D721Med (cell line): ENCODE results near the gene NUF2.

Experiments used
- DNase-seq: peaks from one replicate; pipeline ENCODE4 v3.0.0; 2011; ENCODE audit warnings: low spot score; ENCODE audit not compliant: insufficient read length
- FAIRE-seq: peaks from 2 replicates; lab custom pipeline; 2011; peaks lifted over from hg19 to GRCh38; lab: Jason Lieb, UNC
- CTCF ChIP-seq: IDR thresholded peaks from 2 replicates; pipeline ENCODE4 v1.5.1; 2012; ENCODE audit warnings: mild to moderate bottlenecking, control low read depth; ENCODE audit not compliant: insufficient read depth; ENCODE audit errors: missing control alignments

Gene NUF2

GRCh38 chr1:163295949-163296348, 25.8 kb upstream of the NUF2 start:
- FAIRE-seq (peak; percentile 29), DNase-seq (no peak)
- TF ChIP-seq CTCF = no peak

- no peak for DNase-seq
- FAIRE-seq = peak; percentile 74
- TF ChIP-seq CTCF = no peak
Observed at GRCh38 chr1:163296504-163297263, 25.1 kb upstream of the NUF2 start.

GRCh38 chr1:163298365-163298764, 23.4 kb upstream of the NUF2 start:
- no peak for DNase-seq
- FAIRE-seq = peak; percentile 46
- no peak for TF ChIP-seq CTCF

- FAIRE-seq = no peak
- no peak for DNase-seq
- TF ChIP-seq CTCF = no peak
Observed at GRCh38 chr1:163300568-163300967, 21.2 kb upstream of the NUF2 start.

- FAIRE-seq = no peak
- DNase-seq = no peak
- no peak for TF ChIP-seq CTCF
Observed at GRCh38 chr1:163303561-163303960, 18.2 kb upstream of the NUF2 start.

- DNase-seq = no peak
- FAIRE-seq = no peak
- TF ChIP-seq CTCF = no peak
Observed at GRCh38 chr1:163305441-163305840, 16.3 kb upstream of the NUF2 start.

- FAIRE-seq (peak; percentile 64), DNase-seq (no peak)
- no peak for TF ChIP-seq CTCF
Observed at GRCh38 chr1:163307479-163308171, 14.1 kb upstream of the NUF2 start.
